Stomach smooth muscle (tissue), 2 donors: Measurements from ENCODE around the gene YEATS2.

Source experiments
- H3K27ac ChIP-seq: one replicate; pipeline ENCODE4 v1.7.0; 2013; ENCODE audit warnings: mild to moderate bottlenecking, low read length, inconsistent platforms
- H3K27me3 ChIP-seq, 2 donors: one replicate each; pipeline ENCODE4 v1.7.0; 2013; ENCODE audit warnings: low read length in 2 of 2; ENCODE audit not compliant: insufficient read depth in 2 of 2, control insufficient read depth in 1 of 2
- H3K36me3 ChIP-seq, 2 donors: one replicate each; pipeline ENCODE4 v1.7.0; 2013; ENCODE audit warnings: low read length in 2 of 2; ENCODE audit not compliant: control insufficient read depth in 2 of 2, insufficient read depth in 2 of 2
- H3K4me1 ChIP-seq: one replicate; pipeline ENCODE4 v1.7.0; 2013; ENCODE audit warnings: low read length; ENCODE audit not compliant: control insufficient read depth, insufficient read depth
- H3K4me3 ChIP-seq, 2 donors: one replicate each; pipeline ENCODE4 v1.7.0; 2013; ENCODE audit warnings: low read length in 2 of 2
- H3K9ac ChIP-seq, 2 donors: one replicate each; pipeline ENCODE4 v1.7.0; 2013; ENCODE audit warnings: low read length in 2 of 2, mild to moderate bottlenecking in 1 of 2
- H3K9me3 ChIP-seq, 2 donors: one replicate each; pipeline ENCODE4 v1.7.0; 2013; ENCODE audit warnings: low read length in 2 of 2; ENCODE audit not compliant: control insufficient read depth in 2 of 2
- donor health status: healthy.
- donor health status: Pancreatic carcinoma.

The YEATS2 gene

GRCh38 chr3:183743231-183743630 lies 45.6 kb downstream of the YEATS2 start:
- Histone ChIP-seq H3K9ac (no peak overlapping the region), H3K27ac (no peak overlapping the region), H3K36me3 (peaks cover 4 to 9% of the 10 kb centered on the region in 2 donors), H3K4me1 (no peaks in the 10 kb centered on the region), H3K9me3 (no peaks in the 10 kb centered on the region), H3K27me3 (no peaks in the 10 kb centered on the region), H3K4me3 (no peak overlapping the region)

- H3K4me3 ChIP-seq: no peak overlapping the region
- no peaks in the 10 kb centered on the region for H3K4me1 ChIP-seq
- no peaks in the 10 kb centered on the region for H3K27me3 ChIP-seq
- H3K27ac ChIP-seq: no peak overlapping the region
- H3K36me3 ChIP-seq: peaks cover 4 to 11% of the 10 kb centered on the region in 2 donors
- no peak overlapping the region for H3K9ac ChIP-seq
- H3K9me3 ChIP-seq: no peaks in the 10 kb centered on the region
Measured at GRCh38 chr3:183745300-183746098, 47.9 kb downstream of the YEATS2 start.

- Histone ChIP-seq H3K27ac (no peak overlapping the region), H3K9me3 (no peaks in the 10 kb centered on the region), H3K4me3 (no peak overlapping the region), H3K9ac (no peak overlapping the region), H3K27me3 (no peaks in the 10 kb centered on the region), H3K4me1 (no peaks in the 10 kb centered on the region), H3K36me3 (peaks cover 27 to 28% of the 10 kb centered on the region in 2 donors)
Measured at GRCh38 chr3:183754052-183754451, 56.5 kb downstream of the YEATS2 start.

- Histone ChIP-seq H3K27me3 (no peaks in the 10 kb centered on the region), H3K9ac (no peak overlapping the region), H3K9me3 (no peaks in the 10 kb centered on the region), H3K4me1 (no peaks in the 10 kb centered on the region), H3K27ac (no peak overlapping the region), H3K36me3 (peaks cover 19 to 21% of the 10 kb centered on the region in 2 donors), H3K4me3 (no peak overlapping the region)
Measured at GRCh38 chr3:183762304-183762703, 64.7 kb downstream of the YEATS2 start.

GRCh38 chr3:183764847-183765731 lies 67.5 kb downstream of the YEATS2 start:
- no peak overlapping the region for H3K27ac ChIP-seq
- no peak overlapping the region for H3K9ac ChIP-seq
- no peaks in the 10 kb centered on the region for H3K9me3 ChIP-seq
- no peaks in the 10 kb centered on the region for H3K27me3 ChIP-seq
- H3K4me1 ChIP-seq: no peaks in the 10 kb centered on the region
- peaks cover 16 to 22% of the 10 kb centered on the region in 2 donors for H3K36me3 ChIP-seq
- no peak overlapping the region for H3K4me3 ChIP-seq

GRCh38 chr3:183766107-183766506 lies 68.5 kb downstream of the YEATS2 start:
- peaks cover 16 to 22% of the 10 kb centered on the region in 2 donors for H3K36me3 ChIP-seq
- H3K4me1 ChIP-seq: no peaks in the 10 kb centered on the region
- no peak overlapping the region for H3K27ac ChIP-seq
- no peak overlapping the region for H3K4me3 ChIP-seq
- H3K9me3 ChIP-seq: no peaks in the 10 kb centered on the region
- no peak overlapping the region for H3K9ac ChIP-seq
- H3K27me3 ChIP-seq: no peaks in the 10 kb centered on the region

- no peak overlapping the region for H3K4me3 ChIP-seq
- no peaks in the 10 kb centered on the region for H3K9me3 ChIP-seq
- no peak overlapping the region for H3K27ac ChIP-seq
- peaks cover 8 to 16% of the 10 kb centered on the region in 2 donors for H3K36me3 ChIP-seq
- no peaks in the 10 kb centered on the region for H3K27me3 ChIP-seq
- H3K4me1 ChIP-seq: no peaks in the 10 kb centered on the region
- H3K9ac ChIP-seq: no peak overlapping the region
Measured at GRCh38 chr3:183766745-183767606, 69.4 kb downstream of the YEATS2 start.

GRCh38 chr3:183768114-183768513 lies 70.5 kb downstream of the YEATS2 start:
- Histone ChIP-seq H3K27me3 (no peaks in the 10 kb centered on the region), H3K27ac (no peak overlapping the region), H3K36me3 (peaks cover 12 to 18% of the 10 kb centered on the region in 2 donors), H3K4me3 (no peak overlapping the region), H3K9me3 (no peaks in the 10 kb centered on the region), H3K4me1 (no peaks in the 10 kb centered on the region), H3K9ac (no peak overlapping the region)

GRCh38 chr3:183769453-183769852 lies 71.9 kb downstream of the YEATS2 start:
- Histone ChIP-seq H3K4me1 (no peaks in the 10 kb centered on the region), H3K9me3 (no peaks in the 10 kb centered on the region), H3K36me3 (peaks cover 17 to 28% of the 10 kb centered on the region in 2 donors), H3K9ac (no peak overlapping the region), H3K4me3 (no peak overlapping the region), H3K27me3 (no peaks in the 10 kb centered on the region), H3K27ac (no peak overlapping the region)

- Histone ChIP-seq H3K36me3 (peaks cover 35 to 42% of the 10 kb centered on the region in 2 donors), H3K4me3 (no peak overlapping the region), H3K4me1 (no peaks in the 10 kb centered on the region), H3K9ac (no peak overlapping the region), H3K27ac (no peak overlapping the region), H3K27me3 (no peaks in the 10 kb centered on the region), H3K9me3 (no peaks in the 10 kb centered on the region)
Measured at GRCh38 chr3:183774631-183775030, 77.0 kb downstream of the YEATS2 start.
